A549 (cell line): ENCODE measurements around the gene FGF5. TPM values are rescaled to one million over a fixed set of nuclear protein-coding genes. Genes with fewer than 3 reads are reported as not detected.

Source experiments
- ATAC-seq, 2 experiments: fragments of 200-7000 bp in 1 of 2; fragments of >200 bp in 1 of 2; cut with Nextera tagmentation in 1 of 2; cut with Tn5 transposase in 1 of 2; 3 replicates each; pipeline versions ENCODE4 v1.8.0 to v1.9.1; 2018 to 2020; ENCODE audit warnings: mild to moderate bottlenecking in 1 of 2, moderate library complexity in 1 of 2
- CTCF ChIA-PET: fragments of 300-600 bp; sonication (Branson Sonifier 250); formaldehyde crosslinking; extraction: SDS; loops from one replicate; lab custom pipeline; 2021; ENCODE audit warnings: antibody characterized with exemption, inconsistent platforms; lab: Yijun Ruan, JAX
- POLR2A ChIA-PET: fragments of 350-600 bp; formaldehyde crosslinking; extraction: SDS; loops from one replicate; lab custom pipeline; 2021; ENCODE audit warnings: antibody characterized with exemption, inconsistent platforms; lab: Yijun Ruan, JAX
- DNase-seq, 2 experiments: peaks; one replicate each; pipeline versions ENCODE4 v3.0.0 to v3.0.0-alpha.2; 2011 to 2016; ENCODE audit warnings: low read depth in 1 of 2, low spot score in 1 of 2
- FAIRE-seq: peaks from 2 replicates; lab custom pipeline; 2011; peaks lifted over from hg19 to GRCh38; lab: Jason Lieb, UNC
- H3K27ac ChIP-seq, 2 experiments: fragments of >200 bp; sonication (Bioruptor Twin); formaldehyde crosslinking; 3 replicates each; pipeline ENCODE4 v1.5.1; 2016 to 2017
- H3K4me1 ChIP-seq: fragments of >200 bp; sonication (Bioruptor Twin); formaldehyde crosslinking; 3 replicates; pipeline ENCODE4 v1.6.1; 2016
- H3K4me2 ChIP-seq: fragments of >200 bp; sonication (Bioruptor Twin); formaldehyde crosslinking; 3 replicates; pipeline ENCODE4 v1.6.1; 2016
- H3K4me3 ChIP-seq: fragments of >200 bp; sonication (Bioruptor Twin); formaldehyde crosslinking; 3 replicates; pipeline ENCODE4 v1.5.1; 2016
- H3K9me3 ChIP-seq: fragments of >200 bp; sonication (Bioruptor Twin); formaldehyde crosslinking; 3 replicates; pipeline ENCODE4 v1.6.1; 2016
- CBX2 ChIP-seq: fragments of 200-600 bp; sonication (generic); IDR thresholded peaks from 2 replicates; pipeline ENCODE4 v1.6.1; 2016; ENCODE audit warnings: low read depth, mild to moderate bottlenecking, borderline replicate concordance
- CBX8 ChIP-seq: fragments of 200-600 bp; sonication (generic); IDR thresholded peaks from 2 replicates; pipeline ENCODE4 v1.6.1; 2016
- E2F6 ChIP-seq: IDR thresholded peaks from 2 replicates; pipeline ENCODE4 v1.6.1; 2012; ENCODE audit warnings: low read depth, borderline replicate concordance
- EHF ChIP-seq: fragments of 250-450 bp; sonication (Bioruptor Pico); IDR thresholded peaks from 2 replicates; pipeline ENCODE4 v1.5.0; 2020; ENCODE audit warnings: mild to moderate bottlenecking
- EHMT2 ChIP-seq: fragments of 200-600 bp; sonication (generic); IDR thresholded peaks from 2 replicates; pipeline ENCODE4 v1.6.1; 2016; ENCODE audit warnings: antibody characterized with exemption, low read depth, mild to moderate bottlenecking, moderate library complexity
- FOSB ChIP-seq: fragments of 250-450 bp; sonication (Bioruptor Pico); IDR thresholded peaks from 2 replicates; pipeline ENCODE4 v1.5.0; 2020; ENCODE audit warnings: mild to moderate bottlenecking, moderate library complexity
- FOSL2 ChIP-seq, 2 experiments: fragments of 450-650 bp in 1 of 2; fragments of >200 bp in 1 of 2; sonication (Bioruptor Twin) in 1 of 2; formaldehyde crosslinking; IDR thresholded peaks; 2 replicates each; pipeline versions ENCODE4 v1.5.0 to v1.6.1; 2016 to 2020; ENCODE audit warnings: mild to moderate bottlenecking in 1 of 2, moderate library complexity in 1 of 2
- HOXB13 ChIP-seq: fragments of 250-450 bp; sonication (Bioruptor Pico); IDR thresholded peaks from 2 replicates; pipeline ENCODE4 v1.5.0; 2020; ENCODE audit warnings: low read depth, mild to moderate bottlenecking, moderate library complexity
- HOXB5 ChIP-seq: fragments of 250-450 bp; sonication (Bioruptor Pico); IDR thresholded peaks from 2 replicates; pipeline ENCODE4 v1.5.0; 2020; ENCODE audit warnings: mild to moderate bottlenecking, moderate library complexity
- JUN ChIP-seq, 2 experiments: fragments of >200 bp; sonication (Bioruptor Twin); formaldehyde crosslinking; IDR thresholded peaks; 2 replicates in 1 of 2; 3 replicates in 1 of 2; pipeline ENCODE4 v1.6.1; 2016 to 2017
- KDM1A ChIP-seq: fragments of 200-600 bp; sonication (generic); IDR thresholded peaks from 2 replicates; pipeline ENCODE4 v1.6.1; 2016; ENCODE audit warnings: low read depth, mild to moderate bottlenecking
- MAFK ChIP-seq: fragments of 450-650 bp; IDR thresholded peaks from 2 replicates; pipeline ENCODE4 v1.6.1; 2014; ENCODE audit not compliant: partially characterized antibody
- MYC ChIP-seq: IDR thresholded peaks from 2 replicates; pipeline ENCODE4 v1.6.1; 2012; ENCODE audit warnings: mild to moderate bottlenecking, inconsistent platforms, low read length, improper control_type of control experiment, borderline replicate concordance
- RFX5 ChIP-seq: fragments of 450-650 bp; IDR thresholded peaks from 2 replicates; pipeline ENCODE4 v1.7.1; 2014; ENCODE audit warnings: antibody characterized with exemption, mild to moderate bottlenecking, moderate library complexity
- RNF2 ChIP-seq: fragments of 200-600 bp; sonication (generic); IDR thresholded peaks from 2 replicates; pipeline ENCODE4 v1.6.1; 2016; ENCODE audit warnings: low read depth, mild to moderate bottlenecking, antibody characterized with exemption, moderate library complexity, borderline replicate concordance
- SMC3 ChIP-seq: fragments of >200 bp; sonication (Bioruptor Twin); formaldehyde crosslinking; IDR thresholded peaks from 3 replicates; pipeline ENCODE4 v1.6.1; 2018; ENCODE audit warnings: inconsistent platforms
- SREBF2 ChIP-seq: fragments of 450-650 bp; IDR thresholded peaks from 2 replicates; pipeline ENCODE4 v1.6.1; 2014; ENCODE audit warnings: mild to moderate bottlenecking, moderate library complexity
- TFCP2L1 ChIP-seq: fragments of 250-450 bp; sonication (Bioruptor Pico); IDR thresholded peaks from 2 replicates; pipeline ENCODE4 v1.5.0; 2021; ENCODE audit warnings: mild to moderate bottlenecking
- WGBS: methylation state at CpG from one replicate; pipeline ENCODE4 v1.1.6; 2017; ENCODE audit errors: missing lambda C conversion rate; 5-methylcytosine and 5-hydroxymethylcytosine counted together
- polyA plus RNA-seq, 4 experiments: library from polyadenylated mRNA; depleted of rRNA in 3 of 4; stranded (reverse); fragments of >200 nt; fragmentation: RNase III in 1 of 4; extraction: RNeasy Plus Mini Kit Qiagen cat#74134 plus additional on column Dnase treatment in 1 of 4; gene quantifications; 2 replicates in 3 of 4; 3 replicates in 1 of 4; pipeline ENCODE4 v1.2.3, GENCODE V29; 2011 to 2017

FGF5 gene
- polyA plus RNA-seq, 2 of the 4 experiments (the other 2 are of a cell fraction), result 0.21 TPM; not detected in 1

- no peaks in the 10 kb centered on the region for H3K9me3 ChIP-seq
- ChIA-PET CTCF (interaction anchor here (1.1 kb wide), 1 partner anchor 16 kb away, joined by 3 read pairs; no protein-coding TSS in a partner anchor), POLR2A (no interaction called here)
- no peaks in the 10 kb centered on the region for H3K4me1 ChIP-seq
- H3K4me2 ChIP-seq, result no peak overlapping the region
- H3K4me3 ChIP-seq, result no peak overlapping the region
- no peak for ATAC-seq
- DNase-seq, result no peak
- H3K27ac ChIP-seq, result no peak overlapping the region
- FAIRE-seq, result no peak
- TF ChIP-seq E2F6, result no peak
- TF ChIP-seq KDM1A, result no peak
- TF ChIP-seq MYC, result no peak
- TF ChIP-seq EHF (CRISPR knock-in tag), result no peak
- no peak for TF ChIP-seq CBX8
- no peak for TF ChIP-seq JUN (IDR thresholded peaks at IDR 0.05)
Observed at GRCh38 chr4:80228460-80228859, 38.0 kb upstream of the FGF5 start.

GRCh38 chr4:80229128-80229527 lies 37.3 kb upstream of the FGF5 start:
- H3K4me1 ChIP-seq, result no peaks in the 10 kb centered on the region
- no peak overlapping the region for H3K4me3 ChIP-seq
- no peaks in the 10 kb centered on the region for H3K9me3 ChIP-seq
- H3K4me2 ChIP-seq, result no peak overlapping the region
- no peak for TF ChIP-seq HOXB5 (CRISPR knock-in tag)
- TF ChIP-seq RNF2, result no peak
- TF ChIP-seq CBX8, result no peak
- TF ChIP-seq CBX2, result no peak
- no peak for ATAC-seq
- ChIA-PET CTCF (interaction anchor here (1.1 kb wide), 1 partner anchor 17 kb away, joined by 3 read pairs; no protein-coding TSS in a partner anchor), POLR2A (no interaction called here)
- 6% methylated on average over 2 of the region's 2 CpGs for WGBS
- H3K27ac ChIP-seq, result no peak overlapping the region
- no peak for DNase-seq
- FAIRE-seq, result no peak

GRCh38 chr4:80229590-80229989 lies 36.9 kb upstream of the FGF5 start:
- peaks cover 1% of the 10 kb centered on the region for H3K4me1 ChIP-seq
- POLR2A ChIA-PET, result no interaction called here
- DNase-seq, result no peak
- TF ChIP-seq MAFK (no peak), SREBF2 (no peak), RNF2 (no peak), HOXB13 (no peak), SMC3 (no peak), TFCP2L1 (CRISPR knock-in tag) (no peak), FOSB (CRISPR knock-in tag) (no peak)
- TF ChIP-seq, all 56 proteins: peak for 0
- no peak for FAIRE-seq
- CTCF ChIA-PET, result interaction anchor here (1.1 to 1.5 kb wide), 2 partner anchors 9 to 17 kb away, joined by 3 to 4 read pairs; no protein-coding TSS in a partner anchor
- 91% methylated on average over 2 of the region's 2 CpGs for WGBS
- no peak overlapping the region for H3K4me3 ChIP-seq
- H3K4me2 ChIP-seq, result no peak overlapping the region
- H3K27ac ChIP-seq, result no peak overlapping the region
- no peak for ATAC-seq
- H3K9me3 ChIP-seq, result no peaks in the 10 kb centered on the region

GRCh38 chr4:80231180-80231579 lies 35.3 kb upstream of the FGF5 start:
- WGBS, result 59% methylated on average over 5 of the region's 5 CpGs
- no peaks in the 10 kb centered on the region for H3K9me3 ChIP-seq
- ATAC-seq (no peak), DNase-seq (no peak), FAIRE-seq (no peak)
- TF ChIP-seq EHMT2 (no peak), RFX5 (no peak), FOSL2 (IDR thresholded peaks at IDR 0.05) (no peak), FOSL2 (CRISPR knock-in tag; IDR thresholded peaks at IDR 0.05) (no peak)
- H3K4me1 ChIP-seq, result peaks cover 17% of the 10 kb centered on the region
- H3K4me2 ChIP-seq, result no peak overlapping the region
- POLR2A ChIA-PET, result no interaction called here
- CTCF ChIA-PET, result interaction anchor here (1.5 kb wide), 1 partner anchor 11 kb away, joined by 4 read pairs; no protein-coding TSS in a partner anchor
- no peak overlapping the region for H3K27ac ChIP-seq
- no peak overlapping the region for H3K4me3 ChIP-seq
